ENCODE data around the gene SLC27A4.

GRCh38 chr9:128341435-128341849, 1.1 kb downstream of the SLC27A4 start:
- no peak for TF ChIP-seq POLR2AphosphoS5 (IDR thresholded peaks at IDR 0.05; ENCODE audit: low read depth, low read length)
- TF ChIP-seq POLR2A (IDR thresholded peaks at IDR 0.05; ENCODE audit: low read depth, low read length): no peak
- TF ChIP-seq SPI1 (IDR thresholded peaks at IDR 0.05; ENCODE audit: low read depth, low read length): no peak
- no peak for TF ChIP-seq POU2F2 (IDR thresholded peaks at IDR 0.05; ENCODE audit: low read depth, low read length)
